WTC11 (cell line): ENCODE results near the gene GLB1L3. TPM values are rescaled to one million over a fixed set of nuclear protein-coding genes. Genes with fewer than 3 reads are reported as not detected.

Experiments
- ATAC-seq: fragments of 200-7000 bp; cut with Tn5 transposase; 2 replicates; pipeline ENCODE4 v1.10.0; 2021; ENCODE audit warnings: mild to moderate bottlenecking, moderate library complexity
- CTCF ChIA-PET: fragments of 300-600 bp; sonication (Branson Sonifier 250); formaldehyde crosslinking; loops from one replicate; lab custom pipeline; 2021; ENCODE audit warnings: antibody characterized with exemption; lab: Charles Lee
- POLR2A ChIA-PET: fragments of 350-600 bp; sonication (Branson Sonifier 250); formaldehyde crosslinking; loops from one replicate; lab custom pipeline; 2021; ENCODE audit warnings: antibody characterized with exemption; lab: Charles Lee
- DNase-seq: peaks from one replicate; pipeline ENCODE4 v3.0.0; 2021; ENCODE audit warnings: low spot score
- H3K27ac Mint-ChIP-seq: 2 replicates; pipeline ENCODE4 v1.8.0; 2021; ENCODE audit warnings: mixed read lengths
- H3K27me3 Mint-ChIP-seq: 2 replicates; pipeline ENCODE4 v1.8.0; 2021; ENCODE audit warnings: low read depth, mild to moderate bottlenecking, moderate library complexity, mixed read lengths
- H3K36me3 Mint-ChIP-seq: 2 replicates; pipeline ENCODE4 v1.8.0; 2021; ENCODE audit warnings: mixed read lengths
- H3K4me1 Mint-ChIP-seq: 2 replicates; pipeline ENCODE4 v1.8.0; 2022; ENCODE audit warnings: mixed read lengths
- H3K4me3 Mint-ChIP-seq: 2 replicates; pipeline ENCODE4 v1.8.0; 2021; ENCODE audit warnings: mild to moderate bottlenecking, moderate library complexity, mixed read lengths
- H3K9me3 Mint-ChIP-seq: 2 replicates; pipeline ENCODE4 v1.8.0; 2021; ENCODE audit warnings: mixed read lengths
- FOXJ3 ChIP-seq: sonication (generic); formaldehyde crosslinking; IDR thresholded peaks from 2 replicates; pipeline ENCODE4 v1.9.0; 2021; ENCODE audit warnings: missing genetic modification reagents, mild to moderate bottlenecking, borderline replicate concordance
- GTF2I ChIP-seq: fragments of 250-450 bp; sonication (Bioruptor Pico); conservative IDR thresholded peaks from 2 replicates; pipeline ENCODE4 v1.4.0; 2021; ENCODE audit warnings: mild to moderate bottlenecking
- JUN ChIP-seq: sonication (generic); formaldehyde crosslinking; IDR thresholded peaks from 2 replicates; pipeline ENCODE4 v1.8.0; 2023; ENCODE audit warnings: mild to moderate bottlenecking, missing genetic modification reagents
- NR1H2 ChIP-seq: sonication (generic); formaldehyde crosslinking; IDR thresholded peaks from 2 replicates; pipeline ENCODE4 v1.9.0; 2021; ENCODE audit warnings: mild to moderate bottlenecking, moderate library complexity, missing genetic modification reagents
- RELA ChIP-seq: sonication (generic); formaldehyde crosslinking; IDR thresholded peaks from 2 replicates; pipeline ENCODE4 v1.8.1; 2022; ENCODE audit warnings: missing genetic modification reagents, mild to moderate bottlenecking, borderline replicate concordance
- SMAD4 ChIP-seq: sonication (generic); formaldehyde crosslinking; IDR thresholded peaks from 2 replicates; pipeline ENCODE4 v1.8.0; 2022; ENCODE audit warnings: mild to moderate bottlenecking, missing genetic modification reagents
- STAT6 ChIP-seq: sonication (generic); formaldehyde crosslinking; conservative IDR thresholded peaks from 2 replicates; pipeline ENCODE4 v1.8.1; 2023; ENCODE audit warnings: mild to moderate bottlenecking, low read depth, missing genetic modification reagents, moderate library complexity
- TP53 ChIP-seq: sonication (generic); formaldehyde crosslinking; IDR thresholded peaks from 2 replicates; pipeline ENCODE4 v1.8.1; 2023; ENCODE audit warnings: mild to moderate bottlenecking, missing genetic modification reagents
- ZBTB21 ChIP-seq: sonication (generic); formaldehyde crosslinking; IDR thresholded peaks from 2 replicates; pipeline ENCODE4 v1.8.1; 2023; ENCODE audit warnings: mild to moderate bottlenecking, missing genetic modification reagents, borderline replicate concordance
- ZBTB43 ChIP-seq: sonication (generic); formaldehyde crosslinking; IDR thresholded peaks from 2 replicates; pipeline ENCODE4 v1.8.1; 2023; ENCODE audit warnings: mild to moderate bottlenecking, missing genetic modification reagents
- ZNF219 ChIP-seq: sonication (generic); formaldehyde crosslinking; IDR thresholded peaks from 2 replicates; pipeline ENCODE4 v1.8.0; 2023; ENCODE audit warnings: missing genetic modification reagents, mild to moderate bottlenecking, borderline replicate concordance
- ZNF423 ChIP-seq: fragments of 250-450 bp; sonication (Bioruptor Pico); IDR thresholded peaks from 2 replicates; pipeline ENCODE4 v2.1.2; 2022; ENCODE audit warnings: mild to moderate bottlenecking, moderate library complexity
- total RNA-seq: library from RNA; stranded (reverse); gene quantifications from 3 replicates; pipeline ENCODE4 v1.2.3, GENCODE V29; 2021
- TF ChIP-seq, protein P1 (sequence below): sonication (generic); formaldehyde crosslinking; IDR thresholded peaks from 2 replicates; pipeline ENCODE4 v1.8.0; 2023; ENCODE audit warnings: missing genetic modification reagents
- TF ChIP-seq, protein P2 (sequence below): fragments of 250-450 bp; sonication (Bioruptor Pico); IDR thresholded peaks from 2 replicates; pipeline ENCODE4 v1.9.0; 2021; ENCODE audit warnings: mild to moderate bottlenecking
- TF ChIP-seq, protein P3 (sequence below): sonication (generic); formaldehyde crosslinking; IDR thresholded peaks from 2 replicates; pipeline ENCODE4 v1.8.0; 2022; ENCODE audit warnings: mild to moderate bottlenecking, missing genetic modification reagents
- TF ChIP-seq, protein P4 (sequence below): fragments of 200-600 bp; IDR thresholded peaks from 2 replicates; pipeline ENCODE4 v1.8.0; 2022; ENCODE audit warnings: antibody characterized with exemption

GLB1L3 gene
- total RNA-seq, 1 experiment from 2014 or later: 50.2 TPM

DNA sequence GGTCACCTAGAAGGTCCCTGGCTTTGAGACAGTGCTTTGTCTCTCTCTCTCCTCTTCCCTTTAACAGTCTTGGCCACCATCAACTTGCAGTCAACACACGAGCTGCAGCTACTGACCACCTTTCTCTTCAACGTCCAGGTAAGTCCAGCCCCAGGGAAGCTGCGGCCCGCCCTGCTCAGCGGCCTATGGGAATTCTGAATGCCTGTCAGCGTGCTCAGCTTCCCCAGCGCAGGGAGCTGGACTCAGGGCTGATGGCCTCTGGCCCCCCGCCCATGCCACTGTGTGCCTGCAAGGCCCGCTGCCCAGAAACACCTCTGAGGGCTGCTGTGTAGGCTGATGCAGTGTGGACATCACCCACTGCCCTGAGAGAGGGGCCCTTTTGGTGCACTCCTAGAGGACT, 88.1 kb downstream of the GLB1L3 start:
- Mint-ChIP-seq H3K4me1 (peaks cover 15% of the 10 kb centered on the region), H3K9me3 (no peaks in the 10 kb centered on the region), H3K27me3 (peaks cover 12% of the 10 kb centered on the region), H3K36me3 (no peaks in the 10 kb centered on the region), H3K4me3 (no peak overlapping the region), H3K27ac (no peak overlapping the region)
- POLR2A ChIA-PET: no interaction called here
- DNase-seq (no peak), ATAC-seq (no peak)
- TF ChIP-seq ZBTB21 (CRISPR knock-in tag) (no peak), SMAD4 (no peak), STAT6 (no peak), FOXJ3 (no peak), JUN (no peak), ZNF219 (no peak), RELA (CRISPR knock-in tag) (no peak), TP53 (no peak), ZNF423 (no peak), ZBTB43 (no peak), GTF2I (CRISPR knock-in tag) (no peak), NR1H2 (no peak)
- TF ChIP-seq, protein P1, sequence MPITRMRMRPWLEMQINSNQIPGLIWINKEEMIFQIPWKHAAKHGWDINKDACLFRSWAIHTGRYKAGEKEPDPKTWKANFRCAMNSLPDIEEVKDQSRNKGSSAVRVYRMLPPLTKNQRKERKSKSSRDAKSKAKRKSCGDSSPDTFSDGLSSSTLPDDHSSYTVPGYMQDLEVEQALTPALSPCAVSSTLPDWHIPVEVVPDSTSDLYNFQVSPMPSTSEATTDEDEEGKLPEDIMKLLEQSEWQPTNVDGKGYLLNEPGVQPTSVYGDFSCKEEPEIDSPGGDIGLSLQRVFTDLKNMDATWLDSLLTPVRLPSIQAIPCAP (CRISPR knock-in tag): no peak
- TF ChIP-seq, protein P2, sequence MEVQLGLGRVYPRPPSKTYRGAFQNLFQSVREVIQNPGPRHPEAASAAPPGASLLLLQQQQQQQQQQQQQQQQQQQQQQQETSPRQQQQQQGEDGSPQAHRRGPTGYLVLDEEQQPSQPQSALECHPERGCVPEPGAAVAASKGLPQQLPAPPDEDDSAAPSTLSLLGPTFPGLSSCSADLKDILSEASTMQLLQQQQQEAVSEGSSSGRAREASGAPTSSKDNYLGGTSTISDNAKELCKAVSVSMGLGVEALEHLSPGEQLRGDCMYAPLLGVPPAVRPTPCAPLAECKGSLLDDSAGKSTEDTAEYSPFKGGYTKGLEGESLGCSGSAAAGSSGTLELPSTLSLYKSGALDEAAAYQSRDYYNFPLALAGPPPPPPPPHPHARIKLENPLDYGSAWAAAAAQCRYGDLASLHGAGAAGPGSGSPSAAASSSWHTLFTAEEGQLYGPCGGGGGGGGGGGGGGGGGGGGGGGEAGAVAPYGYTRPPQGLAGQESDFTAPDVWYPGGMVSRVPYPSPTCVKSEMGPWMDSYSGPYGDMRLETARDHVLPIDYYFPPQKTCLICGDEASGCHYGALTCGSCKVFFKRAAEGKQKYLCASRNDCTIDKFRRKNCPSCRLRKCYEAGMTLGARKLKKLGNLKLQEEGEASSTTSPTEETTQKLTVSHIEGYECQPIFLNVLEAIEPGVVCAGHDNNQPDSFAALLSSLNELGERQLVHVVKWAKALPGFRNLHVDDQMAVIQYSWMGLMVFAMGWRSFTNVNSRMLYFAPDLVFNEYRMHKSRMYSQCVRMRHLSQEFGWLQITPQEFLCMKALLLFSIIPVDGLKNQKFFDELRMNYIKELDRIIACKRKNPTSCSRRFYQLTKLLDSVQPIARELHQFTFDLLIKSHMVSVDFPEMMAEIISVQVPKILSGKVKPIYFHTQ (CRISPR knock-in tag): no peak
- TF ChIP-seq, protein P3, sequence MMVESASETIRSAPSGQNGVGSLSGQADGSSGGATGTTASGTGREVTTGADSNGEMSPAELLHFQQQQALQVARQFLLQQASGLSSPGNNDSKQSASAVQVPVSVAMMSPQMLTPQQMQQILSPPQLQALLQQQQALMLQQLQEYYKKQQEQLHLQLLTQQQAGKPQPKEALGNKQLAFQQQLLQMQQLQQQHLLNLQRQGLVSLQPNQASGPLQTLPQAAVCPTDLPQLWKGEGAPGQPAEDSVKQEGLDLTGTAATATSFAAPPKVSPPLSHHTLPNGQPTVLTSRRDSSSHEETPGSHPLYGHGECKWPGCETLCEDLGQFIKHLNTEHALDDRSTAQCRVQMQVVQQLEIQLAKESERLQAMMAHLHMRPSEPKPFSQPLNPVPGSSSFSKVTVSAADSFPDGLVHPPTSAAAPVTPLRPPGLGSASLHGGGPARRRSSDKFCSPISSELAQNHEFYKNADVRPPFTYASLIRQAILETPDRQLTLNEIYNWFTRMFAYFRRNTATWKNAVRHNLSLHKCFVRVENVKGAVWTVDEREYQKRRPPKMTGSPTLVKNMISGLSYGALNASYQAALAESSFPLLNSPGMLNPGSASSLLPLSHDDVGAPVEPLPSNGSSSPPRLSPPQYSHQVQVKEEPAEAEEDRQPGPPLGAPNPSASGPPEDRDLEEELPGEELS (CRISPR knock-in tag): no peak
- TF ChIP-seq, protein P4, sequence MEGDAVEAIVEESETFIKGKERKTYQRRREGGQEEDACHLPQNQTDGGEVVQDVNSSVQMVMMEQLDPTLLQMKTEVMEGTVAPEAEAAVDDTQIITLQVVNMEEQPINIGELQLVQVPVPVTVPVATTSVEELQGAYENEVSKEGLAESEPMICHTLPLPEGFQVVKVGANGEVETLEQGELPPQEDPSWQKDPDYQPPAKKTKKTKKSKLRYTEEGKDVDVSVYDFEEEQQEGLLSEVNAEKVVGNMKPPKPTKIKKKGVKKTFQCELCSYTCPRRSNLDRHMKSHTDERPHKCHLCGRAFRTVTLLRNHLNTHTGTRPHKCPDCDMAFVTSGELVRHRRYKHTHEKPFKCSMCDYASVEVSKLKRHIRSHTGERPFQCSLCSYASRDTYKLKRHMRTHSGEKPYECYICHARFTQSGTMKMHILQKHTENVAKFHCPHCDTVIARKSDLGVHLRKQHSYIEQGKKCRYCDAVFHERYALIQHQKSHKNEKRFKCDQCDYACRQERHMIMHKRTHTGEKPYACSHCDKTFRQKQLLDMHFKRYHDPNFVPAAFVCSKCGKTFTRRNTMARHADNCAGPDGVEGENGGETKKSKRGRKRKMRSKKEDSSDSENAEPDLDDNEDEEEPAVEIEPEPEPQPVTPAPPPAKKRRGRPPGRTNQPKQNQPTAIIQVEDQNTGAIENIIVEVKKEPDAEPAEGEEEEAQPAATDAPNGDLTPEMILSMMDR: no peak
- TF ChIP-seq, all 79 proteins: peak for 0
- CTCF ChIA-PET: no interaction called here
